ENCODE data around the gene ARHGEF18.

The ARHGEF18 gene

DNA sequence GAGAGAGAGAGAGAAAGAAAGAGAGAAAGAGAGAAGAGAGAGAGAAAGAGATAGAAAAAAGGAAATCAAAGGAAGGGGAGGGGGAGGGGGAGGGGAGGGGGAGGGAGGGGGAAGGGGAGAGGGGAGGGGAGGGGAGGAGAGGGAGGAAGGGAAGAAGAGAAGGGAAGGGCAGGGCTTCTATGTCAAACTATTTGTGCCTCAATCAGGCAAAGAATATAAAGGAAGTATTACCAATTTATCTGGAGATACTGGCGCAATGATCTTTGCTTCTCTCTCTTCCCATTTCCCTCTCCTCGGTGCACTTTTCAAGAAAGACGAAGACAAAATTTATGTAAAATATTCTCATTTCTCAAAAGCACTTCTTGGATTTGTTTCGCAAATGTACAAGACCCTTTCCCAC, 45.3 kb upstream of the ARHGEF18 start:
- no peaks in the 10 kb centered on the region for H3K9me3 ChIP-seq (ENCODE audit: control insufficient read depth, insufficient read depth, low read depth, low read length)
- ChIA-PET CTCF (interaction anchor here (0.7 kb wide), 1 partner anchor 98 kb away, joined by 5 read pairs; no protein-coding TSS in a partner anchor), POLR2A (no interaction called here)
- no peak overlapping the region for H3K27ac ChIP-seq (ENCODE audit: extremely low read depth, low read depth, low read length)
- H3K36me3 ChIP-seq (ENCODE audit: control insufficient read depth in 2 of 2, insufficient read depth in 1 of 2, low read length in 2 of 2), result no peaks in the 10 kb centered on the region
- no peak overlapping the region for H3K4me3 ChIP-seq (ENCODE audit: low read depth, low read length)
- H3K4me1 ChIP-seq (ENCODE audit: control insufficient read depth, insufficient read depth, low read length), result no peaks in the 10 kb centered on the region
- TF ChIP-seq ZNF114 (tag by site-specific recombination; IDR thresholded peaks at IDR 0.05) (no peak), ZNF777 (tag by site-specific recombination; IDR thresholded peaks at IDR 0.05; ENCODE audit: borderline replicate concordance) (no peak), EGR2 (tag by site-specific recombination; IDR thresholded peaks at IDR 0.05; ENCODE audit: low read depth) (no peak), ZNF366 (tag by site-specific recombination; conservative IDR thresholded peaks at IDR 0.05) (no peak), KLF16 (tag by site-specific recombination; IDR thresholded peaks at IDR 0.05) (no peak), ZNF747 (tag by site-specific recombination; IDR thresholded peaks at IDR 0.05) (no peak), ZNF585B (tag by site-specific recombination; IDR thresholded peaks at IDR 0.05) (no peak), ZFP41 (tag by site-specific recombination; IDR thresholded peaks at IDR 0.05; ENCODE audit: borderline replicate concordance) (no peak), ZNF416 (tag by site-specific recombination; IDR thresholded peaks at IDR 0.05) (no peak), ZNF433 (tag by site-specific recombination; IDR thresholded peaks at IDR 0.05; ENCODE audit: low read depth) (no peak), ZNF239 (tag by site-specific recombination; IDR thresholded peaks at IDR 0.05) (no peak), ZNF768 (tag by site-specific recombination; IDR thresholded peaks at IDR 0.05) (no peak), ZNF394 (tag by site-specific recombination; IDR thresholded peaks at IDR 0.05; ENCODE audit: borderline replicate concordance) (no peak), ZNF514 (tag by site-specific recombination; IDR thresholded peaks at IDR 0.05) (no peak)
- TF ChIP-seq, protein P1, sequence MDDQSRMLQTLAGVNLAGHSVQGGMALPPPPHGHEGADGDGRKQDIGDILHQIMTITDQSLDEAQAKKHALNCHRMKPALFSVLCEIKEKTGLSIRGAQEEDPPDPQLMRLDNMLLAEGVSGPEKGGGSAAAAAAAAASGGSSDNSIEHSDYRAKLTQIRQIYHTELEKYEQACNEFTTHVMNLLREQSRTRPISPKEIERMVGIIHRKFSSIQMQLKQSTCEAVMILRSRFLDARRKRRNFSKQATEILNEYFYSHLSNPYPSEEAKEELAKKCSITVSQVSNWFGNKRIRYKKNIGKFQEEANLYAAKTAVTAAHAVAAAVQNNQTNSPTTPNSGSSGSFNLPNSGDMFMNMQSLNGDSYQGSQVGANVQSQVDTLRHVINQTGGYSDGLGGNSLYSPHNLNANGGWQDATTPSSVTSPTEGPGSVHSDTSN (CRISPR knock-in tag; IDR thresholded peaks at IDR 0.05), result no peak
- TF ChIP-seq, protein P2, sequence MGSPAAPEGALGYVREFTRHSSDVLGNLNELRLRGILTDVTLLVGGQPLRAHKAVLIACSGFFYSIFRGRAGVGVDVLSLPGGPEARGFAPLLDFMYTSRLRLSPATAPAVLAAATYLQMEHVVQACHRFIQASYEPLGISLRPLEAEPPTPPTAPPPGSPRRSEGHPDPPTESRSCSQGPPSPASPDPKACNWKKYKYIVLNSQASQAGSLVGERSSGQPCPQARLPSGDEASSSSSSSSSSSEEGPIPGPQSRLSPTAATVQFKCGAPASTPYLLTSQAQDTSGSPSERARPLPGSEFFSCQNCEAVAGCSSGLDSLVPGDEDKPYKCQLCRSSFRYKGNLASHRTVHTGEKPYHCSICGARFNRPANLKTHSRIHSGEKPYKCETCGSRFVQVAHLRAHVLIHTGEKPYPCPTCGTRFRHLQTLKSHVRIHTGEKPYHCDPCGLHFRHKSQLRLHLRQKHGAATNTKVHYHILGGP (tag by site-specific recombination; IDR thresholded peaks at IDR 0.05), result no peak
- TF ChIP-seq, protein P3, sequence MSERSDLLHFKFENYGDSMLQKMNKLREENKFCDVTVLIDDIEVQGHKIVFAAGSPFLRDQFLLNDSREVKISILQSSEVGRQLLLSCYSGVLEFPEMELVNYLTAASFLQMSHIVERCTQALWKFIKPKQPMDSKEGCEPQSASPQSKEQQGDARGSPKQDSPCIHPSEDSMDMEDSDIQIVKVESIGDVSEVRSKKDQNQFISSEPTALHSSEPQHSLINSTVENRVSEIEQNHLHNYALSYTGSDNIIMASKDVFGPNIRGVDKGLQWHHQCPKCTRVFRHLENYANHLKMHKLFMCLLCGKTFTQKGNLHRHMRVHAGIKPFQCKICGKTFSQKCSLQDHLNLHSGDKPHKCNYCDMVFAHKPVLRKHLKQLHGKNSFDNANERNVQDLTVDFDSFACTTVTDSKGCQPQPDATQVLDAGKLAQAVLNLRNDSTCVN (tag by site-specific recombination; optimal IDR thresholded peaks at IDR 0.05), result no peak
- TF ChIP-seq, protein P4, sequence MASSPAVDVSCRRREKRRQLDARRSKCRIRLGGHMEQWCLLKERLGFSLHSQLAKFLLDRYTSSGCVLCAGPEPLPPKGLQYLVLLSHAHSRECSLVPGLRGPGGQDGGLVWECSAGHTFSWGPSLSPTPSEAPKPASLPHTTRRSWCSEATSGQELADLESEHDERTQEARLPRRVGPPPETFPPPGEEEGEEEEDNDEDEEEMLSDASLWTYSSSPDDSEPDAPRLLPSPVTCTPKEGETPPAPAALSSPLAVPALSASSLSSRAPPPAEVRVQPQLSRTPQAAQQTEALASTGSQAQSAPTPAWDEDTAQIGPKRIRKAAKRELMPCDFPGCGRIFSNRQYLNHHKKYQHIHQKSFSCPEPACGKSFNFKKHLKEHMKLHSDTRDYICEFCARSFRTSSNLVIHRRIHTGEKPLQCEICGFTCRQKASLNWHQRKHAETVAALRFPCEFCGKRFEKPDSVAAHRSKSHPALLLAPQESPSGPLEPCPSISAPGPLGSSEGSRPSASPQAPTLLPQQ (tag by site-specific recombination; IDR thresholded peaks at IDR 0.05), result no peak
- TF ChIP-seq, protein P5, sequence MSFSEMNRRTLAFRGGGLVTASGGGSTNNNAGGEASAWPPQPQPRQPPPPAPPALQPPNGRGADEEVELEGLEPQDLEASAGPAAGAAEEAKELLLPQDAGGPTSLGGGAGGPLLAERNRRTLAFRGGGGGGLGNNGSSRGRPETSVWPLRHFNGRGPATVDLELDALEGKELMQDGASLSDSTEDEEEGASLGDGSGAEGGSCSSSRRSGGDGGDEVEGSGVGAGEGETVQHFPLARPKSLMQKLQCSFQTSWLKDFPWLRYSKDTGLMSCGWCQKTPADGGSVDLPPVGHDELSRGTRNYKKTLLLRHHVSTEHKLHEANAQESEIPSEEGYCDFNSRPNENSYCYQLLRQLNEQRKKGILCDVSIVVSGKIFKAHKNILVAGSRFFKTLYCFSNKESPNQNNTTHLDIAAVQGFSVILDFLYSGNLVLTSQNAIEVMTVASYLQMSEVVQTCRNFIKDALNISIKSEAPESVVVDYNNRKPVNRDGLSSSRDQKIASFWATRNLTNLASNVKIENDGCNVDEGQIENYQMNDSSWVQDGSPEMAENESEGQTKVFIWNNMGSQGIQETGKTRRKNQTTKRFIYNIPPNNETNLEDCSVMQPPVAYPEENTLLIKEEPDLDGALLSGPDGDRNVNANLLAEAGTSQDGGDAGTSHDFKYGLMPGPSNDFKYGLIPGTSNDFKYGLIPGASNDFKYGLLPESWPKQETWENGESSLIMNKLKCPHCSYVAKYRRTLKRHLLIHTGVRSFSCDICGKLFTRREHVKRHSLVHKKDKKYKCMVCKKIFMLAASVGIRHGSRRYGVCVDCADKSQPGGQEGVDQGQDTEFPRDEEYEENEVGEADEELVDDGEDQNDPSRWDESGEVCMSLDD (tag by site-specific recombination; IDR thresholded peaks at IDR 0.05), result no peak

Measured in HEK293 (cell line).